Myocyte (in vitro differentiated cells): ENCODE results near the gene RGS7. TPM values are rescaled to one million over a fixed set of nuclear protein-coding genes. Genes with fewer than 3 reads are reported as not detected.
"Not testable (repeated sequence)": the region's sequence is repeated elsewhere in the genome, so short reads cannot be mapped to it uniquely, and the experiment has no call there.

Experiments used
- DNase-seq: peaks from one replicate; pipeline ENCODE4 v3.0.0-alpha.2; 2012; ENCODE audit warnings: low read depth
- total RNA-seq: library from RNA; depleted of rRNA; stranded (reverse); fragments of >200 nt; gene quantifications from 2 replicates; pipeline ENCODE4 v1.2.3, GENCODE V29; 2014

Gene RGS7
- total RNA-seq, 1 donor from 2014 or later, result not detected

- not testable (repeated sequence) for DNase-seq
Observed at GRCh38 chr1:241141646-241142045, 215.4 kb downstream of the RGS7 start.

DNA sequence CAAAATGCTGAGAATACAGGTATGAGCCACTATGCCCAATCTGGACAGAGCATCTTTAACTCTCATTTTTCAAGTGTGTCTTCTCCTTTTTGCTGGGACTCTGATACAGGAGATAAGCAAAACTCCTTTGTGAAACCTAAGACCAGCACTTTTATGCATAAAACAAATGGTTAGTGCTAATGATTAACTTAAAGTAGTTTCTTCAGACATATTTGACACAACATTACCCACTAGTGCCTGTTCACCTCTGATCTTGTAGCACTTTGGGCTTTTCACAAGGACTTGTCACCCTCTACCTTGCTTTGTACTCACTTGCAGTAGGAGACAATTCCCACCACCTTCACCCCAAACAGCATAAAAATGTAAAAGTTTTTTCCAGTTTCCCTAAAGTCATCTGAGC is 216.3 kb downstream of the RGS7 start:
- no peak for DNase-seq

DNA sequence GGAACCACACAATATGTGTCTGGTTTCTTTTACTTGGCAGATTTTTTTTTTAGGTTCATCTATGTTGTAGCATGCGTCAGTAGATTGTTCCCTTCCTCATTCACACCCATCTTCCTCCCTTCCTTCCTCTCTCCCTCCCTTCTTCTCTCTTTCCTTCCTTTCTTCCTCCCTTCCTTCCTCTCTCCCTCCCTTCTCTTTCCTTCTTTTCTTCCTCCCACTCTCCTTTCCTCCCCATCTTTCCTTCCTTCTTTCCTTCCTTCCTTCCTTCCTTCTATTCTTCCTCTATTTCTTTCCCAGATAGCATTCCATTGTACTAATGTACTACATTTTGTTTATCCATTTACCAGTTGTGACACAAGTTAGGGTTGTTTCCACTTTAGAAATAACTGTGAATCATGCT is 218.0 kb downstream of the RGS7 start:
- no peak for DNase-seq

GRCh38 chr1:241138248-241138647 is 218.8 kb downstream of the RGS7 start:
- no peak for DNase-seq

- DNase-seq, result no peak
Observed at GRCh38 chr1:241136389-241136788, 220.6 kb downstream of the RGS7 start.

GRCh38 chr1:241131636-241132194 is 225.3 kb downstream of the RGS7 start:
- no peak for DNase-seq

DNA sequence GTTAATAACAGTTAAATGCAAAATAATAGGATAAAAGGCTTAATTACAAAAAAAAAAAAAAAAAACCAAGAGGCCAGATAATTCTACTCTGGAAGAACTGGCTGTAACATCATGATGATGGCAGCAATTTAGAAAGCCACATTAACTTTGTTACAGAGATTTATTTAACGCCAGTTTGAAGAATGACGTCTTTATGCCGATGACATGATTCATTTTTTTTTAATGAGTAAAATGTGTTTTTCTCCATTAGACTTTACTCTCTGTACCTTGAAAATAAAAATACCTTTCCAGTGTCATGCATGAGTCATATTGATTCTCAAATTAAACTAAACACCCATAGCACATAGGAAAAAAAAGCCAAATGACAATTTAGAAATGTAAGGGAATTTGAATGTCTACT is 226.1 kb downstream of the RGS7 start:
- no peak for DNase-seq

- no peak for DNase-seq
Observed at GRCh38 chr1:241129207-241129960, 227.6 kb downstream of the RGS7 start.

GRCh38 chr1:241125286-241125685 is 231.7 kb downstream of the RGS7 start:
- no peak for DNase-seq

GRCh38 chr1:241118049-241118448 is 239.0 kb downstream of the RGS7 start:
- no peak for DNase-seq

DNA sequence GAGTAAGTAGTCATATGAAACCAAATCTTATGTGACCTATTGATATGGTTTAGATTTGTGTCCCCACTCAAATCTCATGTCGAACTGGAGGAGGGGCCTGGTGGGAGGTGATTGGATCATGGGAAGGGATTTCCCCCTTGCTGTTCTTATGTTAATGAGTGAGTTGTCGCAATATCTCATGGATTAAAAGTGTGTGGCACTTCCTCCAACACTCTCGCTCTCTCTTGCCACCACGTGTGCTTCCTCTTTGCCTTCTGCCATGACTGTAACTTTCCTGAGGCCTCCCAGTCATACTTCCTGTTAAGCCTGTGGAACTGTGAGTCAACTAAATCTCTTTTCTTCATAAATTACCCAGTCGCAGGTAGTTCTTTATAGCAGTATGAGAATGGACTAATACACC is 241.2 kb downstream of the RGS7 start:
- DNase-seq, result no peak

GRCh38 chr1:241114699-241115233 is 242.2 kb downstream of the RGS7 start:
- DNase-seq, result no peak

- no peak for DNase-seq
Observed at GRCh38 chr1:241113557-241113956, 243.4 kb downstream of the RGS7 start.

DNA sequence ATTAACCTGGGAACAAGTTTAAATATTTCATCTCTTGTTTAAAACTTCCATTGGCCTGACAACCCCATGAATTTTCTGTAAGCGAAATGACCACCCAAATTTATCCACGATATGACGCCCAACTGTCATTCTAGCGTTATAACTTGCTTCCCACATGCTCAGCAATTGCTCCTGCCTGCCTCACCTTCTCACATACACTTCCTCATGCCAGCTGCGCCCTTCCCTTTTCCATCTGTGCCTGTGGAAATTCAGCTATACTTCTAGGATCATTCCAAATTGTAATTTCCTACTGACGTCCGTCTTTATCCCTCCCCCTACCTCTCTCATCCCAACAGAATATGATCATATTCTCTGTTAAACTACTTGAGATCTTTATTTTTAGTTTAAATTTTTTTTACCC is 248.0 kb downstream of the RGS7 start:
- DNase-seq, result no peak

DNA sequence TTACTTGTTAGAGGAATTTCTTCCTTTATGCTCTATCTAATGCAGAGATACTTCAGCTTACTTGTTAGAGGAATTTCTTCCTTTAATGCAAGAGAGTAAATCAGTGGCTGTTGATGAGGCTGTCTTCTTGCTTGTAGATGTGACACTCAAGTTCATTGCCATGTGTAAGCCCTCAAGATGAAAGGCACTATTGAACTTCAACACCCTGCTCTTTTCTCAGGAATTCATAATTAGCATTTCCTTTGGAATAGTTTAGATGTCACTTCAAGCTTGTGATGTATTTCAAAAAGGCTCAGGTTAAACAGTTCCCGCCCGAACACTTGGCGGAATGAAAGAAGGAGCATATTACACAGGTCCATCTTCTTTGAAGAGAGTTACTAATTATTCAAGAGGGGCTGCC is 251.9 kb downstream of the RGS7 start:
- DNase-seq, result no peak

DNA sequence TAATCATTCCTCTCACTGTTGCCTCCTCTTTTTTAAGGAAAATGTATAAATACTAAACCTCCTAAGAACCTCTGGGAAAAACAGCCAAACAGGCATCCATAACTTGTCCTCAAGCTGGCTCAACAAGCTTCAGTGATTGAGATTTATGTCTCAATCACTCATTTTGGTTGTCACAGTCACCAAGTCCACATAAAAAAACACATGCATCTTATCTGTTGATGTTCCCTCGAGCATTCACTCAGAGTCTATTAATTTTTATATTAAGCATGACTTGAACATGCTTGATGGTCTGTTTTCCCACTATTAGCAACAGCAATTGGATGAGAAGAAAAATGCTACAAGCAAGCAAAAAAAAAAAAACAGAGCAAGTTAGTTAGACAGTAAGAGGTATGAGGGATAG is 254.3 kb downstream of the RGS7 start:
- no peak for DNase-seq

- DNase-seq, result no peak
Observed at GRCh38 chr1:241101622-241102021, 255.4 kb downstream of the RGS7 start.

DNA sequence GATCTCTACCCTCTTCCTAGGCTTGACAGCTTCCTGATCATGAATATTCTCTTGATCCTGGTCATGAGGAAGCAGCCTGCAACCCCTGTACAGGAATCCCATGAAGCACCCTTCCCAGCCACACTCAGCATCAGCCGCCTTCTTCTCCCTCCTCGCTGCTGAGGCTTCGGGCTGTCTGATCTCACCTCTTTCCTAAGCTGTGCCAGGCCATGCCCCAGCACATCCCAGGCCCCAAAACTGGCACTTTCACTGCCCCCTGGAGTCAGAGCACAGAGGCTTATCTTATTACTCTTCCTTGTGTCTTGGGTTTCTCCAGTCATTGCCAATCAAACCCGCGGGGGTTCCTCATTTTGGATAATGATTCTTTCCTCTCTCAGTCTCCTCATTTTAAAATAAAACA is 259.5 kb downstream of the RGS7 start:
- no peak for DNase-seq

- no peak for DNase-seq
Observed at GRCh38 chr1:241096982-241097381, 260.0 kb downstream of the RGS7 start.

DNA sequence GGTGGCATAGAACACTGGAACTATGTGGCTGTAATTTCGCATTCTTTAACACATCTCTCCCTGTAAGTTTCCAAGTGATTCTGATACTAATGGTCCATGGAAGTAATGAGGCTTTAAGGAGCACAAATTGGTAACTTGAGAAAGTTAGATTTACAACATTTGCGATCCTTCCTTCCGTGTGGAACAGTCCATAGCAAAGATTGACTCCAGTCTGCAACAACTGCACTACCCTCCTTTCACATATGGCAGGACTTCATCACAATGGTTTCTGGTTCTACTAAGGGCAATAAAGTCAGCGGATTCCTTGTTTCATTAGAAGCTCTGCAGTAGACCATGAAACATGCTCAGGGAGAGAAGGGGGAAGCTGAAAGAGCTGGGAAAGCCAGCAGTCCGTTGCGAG is 261.2 kb downstream of the RGS7 start:
- no peak for DNase-seq

DNA sequence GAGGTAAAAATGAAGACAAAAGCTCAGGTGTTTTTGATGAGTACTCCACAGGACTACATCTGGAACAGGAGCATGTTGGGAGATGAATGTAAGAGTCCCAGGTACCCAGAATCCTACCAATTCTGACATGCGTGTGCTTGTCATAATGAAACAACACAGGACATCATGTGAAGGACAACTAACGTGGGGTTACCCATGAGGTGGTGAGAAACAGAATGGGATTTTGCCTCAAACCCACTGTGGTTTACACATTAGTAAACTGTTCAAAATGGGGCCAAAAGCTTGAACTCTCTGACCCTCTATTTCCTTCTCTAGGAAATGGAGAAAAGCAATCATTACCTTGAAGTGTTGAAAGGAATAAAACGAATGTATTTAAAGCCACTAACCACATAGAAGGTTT is 266.2 kb downstream of the RGS7 start:
- DNase-seq, result no peak

DNA sequence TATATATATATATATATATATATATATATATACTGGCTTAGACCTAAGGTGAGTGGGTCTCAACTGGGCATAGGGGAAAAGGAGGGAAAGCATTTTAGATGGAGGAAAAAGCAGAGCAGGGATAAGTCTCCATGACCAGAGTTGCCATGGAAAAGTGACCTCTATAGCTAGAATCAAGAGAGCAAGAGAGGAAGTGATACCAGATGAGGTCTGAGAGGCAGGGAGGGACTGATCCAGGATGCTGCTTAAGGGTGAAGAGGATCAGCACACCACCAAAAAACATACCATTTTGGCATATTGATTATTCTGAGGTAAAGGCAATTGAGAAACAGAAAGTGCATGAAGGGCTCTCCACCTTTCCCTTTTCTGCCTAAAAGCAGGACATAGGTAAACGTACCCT is 267.9 kb downstream of the RGS7 start:
- not testable (repeated sequence) for DNase-seq

DNA sequence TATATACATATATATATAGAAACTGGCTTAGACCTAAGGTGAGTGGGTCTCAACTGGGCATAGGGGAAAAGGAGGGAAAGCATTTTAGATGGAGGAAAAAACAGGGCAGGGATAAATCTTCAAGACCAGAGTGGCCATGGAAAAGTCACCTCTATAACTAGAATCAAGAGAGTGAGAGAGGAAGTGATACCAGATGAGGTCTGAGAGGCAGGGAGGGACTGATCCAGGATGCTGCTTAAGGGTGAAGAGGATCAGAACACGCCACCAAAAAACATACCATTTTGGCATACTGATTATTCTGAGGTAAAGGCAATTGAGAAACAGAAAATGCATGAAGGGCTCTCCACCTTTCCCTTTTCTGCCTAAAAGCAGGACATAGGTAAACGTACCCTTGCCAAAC is 268.9 kb downstream of the RGS7 start:
- not testable (repeated sequence) for DNase-seq
